ENCODE measurements around the gene MET. TPM values are rescaled to one million over a fixed set of nuclear protein-coding genes. Genes with fewer than 3 reads are reported as not detected.
A peak's percentile ranks its signal among the peaks of the same experiment; 100 is the strongest.

The MET gene
- total and polyA plus RNA-seq, 2 of the 13 experiments (the other 11 are each of a cell fraction or from before 2014, with no cell fraction given): 21.8 to 31.5 TPM

GRCh38 chr7:116738378-116738777, 66.4 kb downstream of the MET start (continued):
- TF ChIP-seq ARID5B (CRISPR knock-in tag; IDR thresholded peaks at IDR 0.05) (peak; percentile 86), TFAP4 (IDR thresholded peaks at IDR 0.05; ENCODE audit: borderline replicate concordance, low read depth) (peak; percentile 78), ZNF550 (CRISPR knock-in tag; IDR thresholded peaks at IDR 0.05; ENCODE audit: borderline replicate concordance) (no peak), YEATS4 (CRISPR knock-in tag; IDR thresholded peaks at IDR 0.05; ENCODE audit: borderline replicate concordance) (no peak), ZSCAN21 (CRISPR knock-in tag; IDR thresholded peaks at IDR 0.05; ENCODE audit: borderline replicate concordance) (no peak), SOX5 (CRISPR knock-in tag; IDR thresholded peaks at IDR 0.05; ENCODE audit: borderline replicate concordance) (peak; percentile 82; the same call in 1 of the 2 replicates), NCOA2 (CRISPR knock-in tag; IDR thresholded peaks at IDR 0.05) (peak; percentile 62; the same call in 1 of the 2 replicates), ZBTB3 (CRISPR knock-in tag; IDR thresholded peaks at IDR 0.05; ENCODE audit: borderline replicate concordance, low read depth) (no peak), KLF12 (CRISPR knock-in tag; IDR thresholded peaks at IDR 0.05; ENCODE audit: borderline replicate concordance) (no peak), ZBTB20 (CRISPR knock-in tag; IDR thresholded peaks at IDR 0.05; ENCODE audit: borderline replicate concordance, low read depth) (no peak), HOMEZ (CRISPR knock-in tag; IDR thresholded peaks at IDR 0.05; ENCODE audit: low read depth) (peak; percentile 30; the same call in 1 of the 2 replicates), RARA (CRISPR knock-in tag; IDR thresholded peaks at IDR 0.05) (peak; percentile 76), BCL6 (CRISPR knock-in tag; IDR thresholded peaks at IDR 0.05) (peak; percentile 74), SMARCC2 (IDR thresholded peaks at IDR 0.05) (no peak), ZNF781 (CRISPR knock-in tag; IDR thresholded peaks at IDR 0.05; ENCODE audit: borderline replicate concordance, not compliant biosample characterization) (no peak), ZNF580 (CRISPR knock-in tag; IDR thresholded peaks at IDR 0.05; ENCODE audit: borderline replicate concordance, low read depth) (no peak), ATF3 (CRISPR knock-in tag; IDR thresholded peaks at IDR 0.05) (no peak), ZNF138 (CRISPR knock-in tag; IDR thresholded peaks at IDR 0.05; ENCODE audit: low read depth) (no peak), ZNF17 (CRISPR knock-in tag; IDR thresholded peaks at IDR 0.05) (no peak), NR2F6 (IDR thresholded peaks at IDR 0.05) (peak; percentile 74), NR2F6 (CRISPR knock-in tag; IDR thresholded peaks at IDR 0.05) (peak; percentile 54), JUN (CRISPR knock-in tag; IDR thresholded peaks at IDR 0.05) (no peak), ZNF576 (CRISPR knock-in tag; IDR thresholded peaks at IDR 0.05) (no peak)

All from HepG2 (cell line).